ENCODE measurements around the gene COMMD7. TPM values are rescaled to one million over a fixed set of nuclear protein-coding genes. Genes with fewer than 3 reads are reported as not detected.
"Not testable (repeated sequence)": the region's sequence is repeated elsewhere in the genome, so short reads cannot be mapped to it uniquely, and the experiment has no call there.

COMMD7 gene
- polyA plus RNA-seq, 3 donors: 71.2 to 76.0 (median 75.7) TPM

GRCh38 chr20:32737371-32738223 is 5.7 kb downstream of the COMMD7 start:
- DNase-seq (ENCODE audit: low read depth in 3 of 3, low spot score in 2 of 3): no peak

- no peak for DNase-seq (ENCODE audit: low read depth in 3 of 3, low spot score in 2 of 3)
Measured at GRCh38 chr20:32731882-32732266, 11.4 kb downstream of the COMMD7 start.

GRCh38 chr20:32729334-32729733 is 13.9 kb downstream of the COMMD7 start:
- not testable (repeated sequence) for DNase-seq (ENCODE audit: low read depth in 3 of 3, low spot score in 2 of 3)

- not testable (repeated sequence) for DNase-seq (ENCODE audit: low read depth in 3 of 3, low spot score in 2 of 3)
Measured at GRCh38 chr20:32728435-32728834, 14.8 kb downstream of the COMMD7 start.

- DNase-seq (ENCODE audit: low read depth in 3 of 3, low spot score in 2 of 3): no peak
Measured at GRCh38 chr20:32727683-32728082, 15.6 kb downstream of the COMMD7 start.

- DNase-seq (ENCODE audit: low read depth in 3 of 3, low spot score in 2 of 3): no peak
Measured at GRCh38 chr20:32718749-32719348, 24.4 kb downstream of the COMMD7 start.

GRCh38 chr20:32711346-32711745 is 31.9 kb downstream of the COMMD7 start:
- DNase-seq (ENCODE audit: low read depth in 3 of 3, low spot score in 2 of 3): no peak

GRCh38 chr20:32709632-32710121 is 33.6 kb downstream of the COMMD7 start:
- DNase-seq (ENCODE audit: low read depth in 3 of 3, low spot score in 2 of 3): no peak

- DNase-seq (ENCODE audit: low read depth in 3 of 3, low spot score in 2 of 3): not testable (repeated sequence)
Measured at GRCh38 chr20:32709029-32709631, 34.1 kb downstream of the COMMD7 start.

GRCh38 chr20:32707691-32708581 is 35.3 kb downstream of the COMMD7 start:
- DNase-seq (ENCODE audit: low read depth in 3 of 3, low spot score in 2 of 3): no peak

GRCh38 chr20:32706486-32706885 is 36.8 kb downstream of the COMMD7 start:
- no peak for DNase-seq (ENCODE audit: low read depth in 3 of 3, low spot score in 2 of 3)

- DNase-seq (ENCODE audit: low read depth in 3 of 3, low spot score in 2 of 3): no peak
Measured at GRCh38 chr20:32702706-32703425, 40.4 kb downstream of the COMMD7 start.

GRCh38 chr20:32697608-32698007 is 45.7 kb downstream of the COMMD7 start:
- no peak for DNase-seq (ENCODE audit: low read depth in 3 of 3, low spot score in 2 of 3)

- no peak for DNase-seq (ENCODE audit: low read depth in 3 of 3, low spot score in 2 of 3)
Measured at GRCh38 chr20:32695089-32695488, 48.2 kb downstream of the COMMD7 start.

GRCh38 chr20:32688966-32689365 is 54.3 kb downstream of the COMMD7 start:
- not testable (repeated sequence) for DNase-seq (ENCODE audit: low read depth in 3 of 3, low spot score in 2 of 3)

GRCh38 chr20:32687180-32687532 is 56.1 kb downstream of the COMMD7 start:
- DNase-seq (ENCODE audit: low read depth in 3 of 3, low spot score in 2 of 3): no peak

GRCh38 chr20:32686530-32687179 is 56.6 kb downstream of the COMMD7 start:
- DNase-seq (ENCODE audit: low read depth in 3 of 3, low spot score in 2 of 3): no peak

GRCh38 chr20:32685541-32686529 is 57.4 kb downstream of the COMMD7 start:
- no peak for DNase-seq (ENCODE audit: low read depth in 3 of 3, low spot score in 2 of 3)
